Measurements from ENCODE around the gene ATP1A4. TPM values are rescaled to one million over a fixed set of nuclear protein-coding genes. Genes with fewer than 3 reads are reported as not detected.

Gene ATP1A4
- total and polyA plus RNA-seq, 9 of the 15 experiments (the other 6 are each of a cell fraction or from before 2014, with no cell fraction given): 0.07 TPM; not detected in 8

GRCh38 chr1:160205242-160206035 lies 54.0 kb downstream of the ATP1A4 start, which contains the start of gene PEA15 (continued):
- TF ChIP-seq THAP12 (CRISPR knock-in tag; IDR thresholded peaks at IDR 0.05) (no peak), CEBPZ (IDR thresholded peaks at IDR 0.05; ENCODE audit: borderline replicate concordance, low read depth, low read length) (no peak), CCNT2 (IDR thresholded peaks at IDR 0.05; ENCODE audit: borderline replicate concordance, extremely low read depth, insufficient read length, low read depth, low read length) (peak; percentile 43), ZFP91 (CRISPR knock-in tag; IDR thresholded peaks at IDR 0.05) (no peak), MGA (IDR thresholded peaks at IDR 0.05) (no peak)

Data from K562 (cell line).